ENCODE measurements around the gene PRXL2B.

GRCh38 chr1:2558420-2558819 lies 28.2 kb upstream of the PRXL2B start:
- TF ChIP-seq CTCF (IDR thresholded peaks at IDR 0.05) = no peak
- TF ChIP-seq EZH2phosphoT487 (IDR thresholded peaks at IDR 0.05) = no peak

Data from neural progenitor cell (in vitro differentiated cells).